ENCODE measurements around the gene DPP6. TPM values are rescaled to one million over a fixed set of nuclear protein-coding genes. Genes with fewer than 3 reads are reported as not detected.

DPP6 gene
- polyA plus RNA-seq, 1 of the 3 experiments (the other 2 are of a cell fraction), result not detected

DNA sequence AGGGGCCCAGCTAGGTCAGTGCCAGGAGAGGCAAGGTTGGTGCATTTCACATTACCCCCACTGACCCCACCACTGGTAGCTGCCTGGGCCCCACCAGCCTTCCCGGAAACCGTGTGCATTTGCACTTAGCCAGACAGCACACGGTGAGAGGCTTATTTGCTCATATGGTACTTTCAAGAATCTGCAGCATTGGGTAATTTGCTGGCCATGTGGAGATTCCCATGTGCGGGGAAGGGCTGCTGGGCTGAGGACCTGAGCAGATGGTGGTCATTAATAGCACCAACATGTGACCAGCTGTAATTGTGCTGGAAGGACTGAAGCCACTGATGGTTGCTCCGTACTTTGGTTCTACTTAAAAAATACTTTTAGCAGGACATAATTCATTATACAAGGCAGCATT lies 323.8 kb downstream of the DPP6 start:
- Histone ChIP-seq H3K9me2 (no peaks in the 10 kb centered on the region), H3K27me3 (ENCODE audit: insufficient read depth) (no peaks in the 10 kb centered on the region), H3K4me1 (ENCODE audit: control insufficient read depth in 1 of 2, insufficient read depth in 2 of 2, low read depth in 1 of 2, low read length in 1 of 2) (peaks cover 0 to 29% of the 10 kb centered on the region in 2 experiments; a peak in 2 of 4 replicates), H4K20me1 (ENCODE audit: insufficient read depth) (no peaks in the 10 kb centered on the region), H3K9ac (no peak overlapping the region), H3K36me3 (replicated peaks in 1 of 2; ENCODE audit: control insufficient read depth in 1 of 2, insufficient read depth in 2 of 2, low read length in 1 of 2) (no peaks in the 10 kb centered on the region), H3K27ac (ENCODE audit: low read depth in 2 of 2, low read length in 1 of 2) (no peak overlapping the region), H3K79me2 (ENCODE audit: insufficient read depth) (no peaks in the 10 kb centered on the region), H3K4me3 (ENCODE audit: low read depth in 2 of 2, low read length in 1 of 2) (no peak overlapping the region), H3F3A (replicated peaks; ENCODE audit: insufficient read depth) (no peaks in the 10 kb centered on the region), H2AFZ (ENCODE audit: low read depth) (no peak overlapping the region), H3K4me2 (no peak overlapping the region), H3K9me3 (peaks cover 12% of the 10 kb centered on the region; the same call in 1 of the 2 replicates)
- TF ChIP-seq SMC3 (IDR thresholded peaks at IDR 0.05; ENCODE audit: low read depth, low read length), result no peak
- no peak for TF ChIP-seq RXRA (IDR thresholded peaks at IDR 0.05; ENCODE audit: borderline replicate concordance, low read depth)
- 53% methylated on average over 5 of the region's 5 CpGs for WGBS (ENCODE audit: low lambda C conversion rate)
- CTCF ChIA-PET, result interaction anchor here (0.9 kb wide), 1 partner anchor 129 kb away, joined by 3 read pairs; no protein-coding TSS in a partner anchor
- POLR2A ChIA-PET, result no interaction called here
- peak; percentile 34 for DNase-seq

DNA sequence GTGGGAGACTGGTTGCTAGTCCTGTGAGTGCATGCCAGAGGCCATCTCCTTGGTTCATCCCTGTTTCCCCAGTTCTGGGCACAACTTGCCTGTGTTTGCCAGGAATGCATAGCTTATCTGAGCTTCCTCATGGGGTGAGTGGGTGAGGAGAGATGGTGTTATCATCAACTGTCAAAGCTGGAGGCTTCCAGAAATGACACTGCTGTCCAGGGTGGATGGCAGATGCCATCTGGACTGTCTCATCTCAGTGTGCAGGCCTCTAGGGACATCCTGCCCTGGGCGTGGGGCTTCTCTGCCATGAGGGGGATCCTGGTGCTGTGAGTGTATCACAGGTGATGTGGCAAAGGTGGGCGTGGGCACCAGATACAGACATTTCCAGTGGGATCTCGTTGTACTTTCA lies 328.6 kb downstream of the DPP6 start:
- Histone ChIP-seq H4K20me1 (ENCODE audit: insufficient read depth) (no peaks in the 10 kb centered on the region), H3K4me3 (ENCODE audit: low read depth in 2 of 2, low read length in 1 of 2) (no peak overlapping the region), H3K4me1 (ENCODE audit: control insufficient read depth in 1 of 2, insufficient read depth in 2 of 2, low read depth in 1 of 2, low read length in 1 of 2) (peaks cover 0 to 15% of the 10 kb centered on the region in 2 experiments; a peak in 2 of 4 replicates), H3K36me3 (replicated peaks in 1 of 2; ENCODE audit: control insufficient read depth in 1 of 2, insufficient read depth in 2 of 2, low read length in 1 of 2) (no peaks in the 10 kb centered on the region), H3K9me3 (peaks cover 12% of the 10 kb centered on the region; the same call in 1 of the 2 replicates), H2AFZ (ENCODE audit: low read depth) (no peak overlapping the region), H3K4me2 (no peak overlapping the region), H3K9me2 (no peaks in the 10 kb centered on the region), H3K9ac (no peak overlapping the region), H3K27ac (ENCODE audit: low read depth in 2 of 2, low read length in 1 of 2) (peak overlapping the region in 1 of 2 experiments; percentile 35; a peak in 1 of 4 replicates), H3K79me2 (ENCODE audit: insufficient read depth) (no peaks in the 10 kb centered on the region), H3F3A (replicated peaks; ENCODE audit: insufficient read depth) (no peaks in the 10 kb centered on the region), H3K27me3 (ENCODE audit: insufficient read depth) (no peaks in the 10 kb centered on the region)
- CTCF ChIA-PET, result interaction anchor here (0.7 kb wide), 1 partner anchor 308 kb away, joined by 3 read pairs; no protein-coding TSS in a partner anchor
- TF ChIP-seq FOXJ3 (CRISPR knock-in tag; IDR thresholded peaks at IDR 0.05) (peak; percentile 92), RCOR1 (IDR thresholded peaks at IDR 0.05; ENCODE audit: low read length) (peak; percentile 84), CHD2 (IDR thresholded peaks at IDR 0.05; ENCODE audit: low read length, partially characterized antibody) (peak; percentile 59), NRF1 (IDR thresholded peaks at IDR 0.05; ENCODE audit: low read depth, low read length) (no peak), EP300 (IDR thresholded peaks at IDR 0.05; ENCODE audit: borderline replicate concordance in 1 of 2, low read depth in 1 of 2, low read length in 1 of 2) (peak in 1 of 2 experiments; percentile 91; a peak in 2 of 4 replicates), GATA2 (CRISPR knock-in tag; IDR thresholded peaks at IDR 0.05) (peak; percentile 97)
- TF ChIP-seq, protein P1, sequence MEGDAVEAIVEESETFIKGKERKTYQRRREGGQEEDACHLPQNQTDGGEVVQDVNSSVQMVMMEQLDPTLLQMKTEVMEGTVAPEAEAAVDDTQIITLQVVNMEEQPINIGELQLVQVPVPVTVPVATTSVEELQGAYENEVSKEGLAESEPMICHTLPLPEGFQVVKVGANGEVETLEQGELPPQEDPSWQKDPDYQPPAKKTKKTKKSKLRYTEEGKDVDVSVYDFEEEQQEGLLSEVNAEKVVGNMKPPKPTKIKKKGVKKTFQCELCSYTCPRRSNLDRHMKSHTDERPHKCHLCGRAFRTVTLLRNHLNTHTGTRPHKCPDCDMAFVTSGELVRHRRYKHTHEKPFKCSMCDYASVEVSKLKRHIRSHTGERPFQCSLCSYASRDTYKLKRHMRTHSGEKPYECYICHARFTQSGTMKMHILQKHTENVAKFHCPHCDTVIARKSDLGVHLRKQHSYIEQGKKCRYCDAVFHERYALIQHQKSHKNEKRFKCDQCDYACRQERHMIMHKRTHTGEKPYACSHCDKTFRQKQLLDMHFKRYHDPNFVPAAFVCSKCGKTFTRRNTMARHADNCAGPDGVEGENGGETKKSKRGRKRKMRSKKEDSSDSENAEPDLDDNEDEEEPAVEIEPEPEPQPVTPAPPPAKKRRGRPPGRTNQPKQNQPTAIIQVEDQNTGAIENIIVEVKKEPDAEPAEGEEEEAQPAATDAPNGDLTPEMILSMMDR (IDR thresholded peaks at IDR 0.05), result no peak
- WGBS (ENCODE audit: low lambda C conversion rate), result 6% methylated on average over 3 of the region's 3 CpGs
- POLR2A ChIA-PET, result no interaction called here
- DNase-seq, result peak; percentile 72

- 41% methylated on average over 3 of the region's 3 CpGs for WGBS (ENCODE audit: low lambda C conversion rate)
- H3K9me3 ChIP-seq, result peaks cover 5% of the 10 kb centered on the region; the same call in 1 of the 2 replicates
- POLR2A ChIA-PET, result no interaction called here
- TF ChIP-seq, protein P2, sequence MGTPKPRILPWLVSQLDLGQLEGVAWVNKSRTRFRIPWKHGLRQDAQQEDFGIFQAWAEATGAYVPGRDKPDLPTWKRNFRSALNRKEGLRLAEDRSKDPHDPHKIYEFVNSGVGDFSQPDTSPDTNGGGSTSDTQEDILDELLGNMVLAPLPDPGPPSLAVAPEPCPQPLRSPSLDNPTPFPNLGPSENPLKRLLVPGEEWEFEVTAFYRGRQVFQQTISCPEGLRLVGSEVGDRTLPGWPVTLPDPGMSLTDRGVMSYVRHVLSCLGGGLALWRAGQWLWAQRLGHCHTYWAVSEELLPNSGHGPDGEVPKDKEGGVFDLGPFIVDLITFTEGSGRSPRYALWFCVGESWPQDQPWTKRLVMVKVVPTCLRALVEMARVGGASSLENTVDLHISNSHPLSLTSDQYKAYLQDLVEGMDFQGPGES (IDR thresholded peaks at IDR 0.05; ENCODE audit: low read depth, low read length), result no peak
- TF ChIP-seq ZBTB33 (IDR thresholded peaks at IDR 0.05; ENCODE audit: borderline replicate concordance, low read depth) (no peak), ELF1 (IDR thresholded peaks at IDR 0.05) (no peak), RCOR1 (IDR thresholded peaks at IDR 0.05; ENCODE audit: low read length) (no peak), GABPA (IDR thresholded peaks at IDR 0.05; ENCODE audit: low read depth) (no peak)
- TF ChIP-seq, protein P1 (IDR thresholded peaks at IDR 0.05), result no peak
Observed at GRCh38 chr7:154383045-154383444, 330.8 kb downstream of the DPP6 start.

More at GRCh38 chr7:154383045-154383444, 330.8 kb downstream of the DPP6 start:
- Histone ChIP-seq H3K27me3 (ENCODE audit: insufficient read depth) (no peaks in the 10 kb centered on the region), H3K4me1 (ENCODE audit: control insufficient read depth in 1 of 2, insufficient read depth in 2 of 2, low read depth in 1 of 2, low read length in 1 of 2) (peaks cover 0 to 14% of the 10 kb centered on the region in 2 experiments; a peak in 2 of 4 replicates), H3K4me3 (ENCODE audit: low read depth in 2 of 2, low read length in 1 of 2) (no peak overlapping the region), H3K4me2 (no peak overlapping the region), H3K79me2 (ENCODE audit: insufficient read depth) (no peaks in the 10 kb centered on the region), H3K36me3 (replicated peaks in 1 of 2; ENCODE audit: control insufficient read depth in 1 of 2, insufficient read depth in 2 of 2, low read length in 1 of 2) (no peaks in the 10 kb centered on the region), H3K9me2 (no peaks in the 10 kb centered on the region), H3F3A (replicated peaks; ENCODE audit: insufficient read depth) (no peaks in the 10 kb centered on the region), H2AFZ (ENCODE audit: low read depth) (no peak overlapping the region), H3K9ac (no peak overlapping the region), H4K20me1 (ENCODE audit: insufficient read depth) (no peaks in the 10 kb centered on the region), H3K27ac (ENCODE audit: low read depth in 2 of 2, low read length in 1 of 2) (no peak overlapping the region)
- no peak for DNase-seq
- CTCF ChIA-PET, result interaction anchor here (1.0 kb wide), 1 partner anchor 121 kb away, joined by 3 read pairs; no protein-coding TSS in a partner anchor
